Measurements from ENCODE around the gene ADSS1.
"Not testable (repeated sequence)": the region's sequence is repeated elsewhere in the genome, so short reads cannot be mapped to it uniquely, and the experiment has no call there.

ADSS1 gene

DNA sequence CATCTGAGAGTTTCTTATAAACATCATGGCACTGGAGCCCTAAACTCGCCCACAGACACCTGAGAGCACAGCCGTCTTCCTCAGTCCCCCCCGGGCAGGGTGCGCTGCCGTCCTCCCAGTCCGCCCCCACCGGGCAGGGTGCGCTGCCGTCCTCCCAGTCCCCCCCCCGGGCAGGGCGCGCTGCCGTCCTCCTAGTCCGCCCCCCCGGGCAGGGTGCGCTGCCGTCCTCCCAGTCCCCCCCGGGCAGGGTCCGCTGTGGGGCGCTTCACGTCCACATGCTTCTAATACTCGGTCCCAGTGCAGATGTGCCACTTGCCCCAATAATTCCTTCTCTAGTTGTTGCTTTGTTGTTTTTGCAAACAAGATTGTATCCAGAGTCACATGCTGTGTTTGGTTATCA lies 6.9 kb upstream of the ADSS1 start:
- DNase-seq (ENCODE audit: low read depth, low spot score): no peak

DNA sequence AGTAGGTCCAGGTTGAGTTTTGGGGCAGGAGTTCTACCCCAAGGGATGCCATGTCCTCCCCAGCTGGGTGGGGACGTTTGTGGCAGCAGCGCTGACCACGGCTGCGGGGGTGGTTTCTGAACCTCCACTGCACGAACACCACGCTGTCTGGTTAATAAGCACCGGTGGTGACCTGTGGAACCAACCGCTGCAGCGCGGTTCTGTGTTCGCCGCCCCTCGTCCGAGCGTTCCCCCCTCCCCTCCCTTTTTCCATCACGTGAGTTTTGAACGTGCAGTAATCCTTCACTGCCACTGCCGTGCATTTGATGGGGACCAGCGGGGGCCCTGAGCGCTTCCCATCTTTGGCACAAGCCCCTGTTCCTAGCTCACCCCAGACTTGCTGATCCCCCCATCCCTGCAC lies 6.4 kb upstream of the ADSS1 start:
- DNase-seq (ENCODE audit: low read depth, low spot score): no peak

DNA sequence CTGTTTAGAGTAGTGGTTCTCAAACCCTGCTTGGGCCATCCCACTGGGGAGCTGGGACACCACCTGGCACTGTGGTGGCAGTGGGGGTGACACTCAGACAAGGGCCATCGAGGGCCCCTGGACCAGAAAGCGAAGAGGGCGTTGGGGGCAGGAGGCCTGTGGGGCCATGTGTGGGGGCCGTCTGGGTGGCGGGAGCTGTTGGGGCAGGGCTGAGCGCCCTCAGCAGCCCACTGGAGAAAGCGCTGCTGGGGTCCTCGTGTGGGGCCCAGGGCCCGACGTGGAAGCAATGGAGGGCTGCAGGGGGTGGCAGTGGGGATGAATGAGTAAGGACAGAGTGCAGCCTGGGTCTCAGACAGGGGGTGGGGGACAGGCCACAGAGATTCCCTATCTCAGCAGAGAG lies 5.9 kb upstream of the ADSS1 start:
- DNase-seq (ENCODE audit: low read depth, low spot score): no peak

DNA sequence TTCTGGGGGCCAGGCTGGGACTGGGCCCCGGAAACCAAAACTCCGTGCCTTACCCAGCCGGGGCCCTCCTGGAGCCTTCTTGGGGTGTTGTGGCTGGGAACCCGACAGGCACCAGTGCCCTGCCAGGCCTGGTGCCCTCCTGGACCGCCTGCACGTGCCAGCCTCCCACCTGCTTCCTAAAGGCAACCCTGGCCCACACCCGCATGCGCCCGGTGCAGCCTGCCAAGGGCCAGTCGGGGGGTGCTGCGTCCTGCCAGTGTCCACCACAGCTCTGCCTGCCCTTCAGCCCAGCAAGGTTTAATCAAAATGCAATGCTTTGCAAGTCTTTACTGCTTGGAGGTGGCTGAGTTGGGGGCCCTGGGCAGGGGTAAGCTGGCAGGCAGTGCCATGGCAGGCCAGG lies 5.2 kb upstream of the ADSS1 start:
- no peak for DNase-seq (ENCODE audit: low read depth, low spot score)

DNA sequence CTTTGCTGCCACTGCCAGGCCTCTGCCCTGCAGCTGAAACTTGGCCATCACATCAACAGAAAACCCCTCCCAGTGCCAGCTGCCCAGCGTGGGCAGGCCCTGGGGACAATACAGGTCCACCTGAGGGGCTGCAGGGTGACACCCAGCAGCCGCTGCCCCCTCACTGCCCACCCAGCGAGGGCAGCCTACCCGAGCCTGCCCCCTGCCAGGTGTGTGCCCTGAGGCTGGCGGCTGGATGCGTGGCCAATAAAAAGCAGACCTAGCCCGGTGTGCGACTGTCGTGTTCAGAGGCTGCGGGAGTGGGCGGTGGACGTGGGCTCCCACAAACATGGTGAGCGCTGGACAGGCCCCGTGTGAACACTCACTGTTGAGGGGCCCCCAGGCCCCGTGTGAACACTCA lies 4.7 kb upstream of the ADSS1 start:
- no peak for DNase-seq (ENCODE audit: low read depth, low spot score)

DNA sequence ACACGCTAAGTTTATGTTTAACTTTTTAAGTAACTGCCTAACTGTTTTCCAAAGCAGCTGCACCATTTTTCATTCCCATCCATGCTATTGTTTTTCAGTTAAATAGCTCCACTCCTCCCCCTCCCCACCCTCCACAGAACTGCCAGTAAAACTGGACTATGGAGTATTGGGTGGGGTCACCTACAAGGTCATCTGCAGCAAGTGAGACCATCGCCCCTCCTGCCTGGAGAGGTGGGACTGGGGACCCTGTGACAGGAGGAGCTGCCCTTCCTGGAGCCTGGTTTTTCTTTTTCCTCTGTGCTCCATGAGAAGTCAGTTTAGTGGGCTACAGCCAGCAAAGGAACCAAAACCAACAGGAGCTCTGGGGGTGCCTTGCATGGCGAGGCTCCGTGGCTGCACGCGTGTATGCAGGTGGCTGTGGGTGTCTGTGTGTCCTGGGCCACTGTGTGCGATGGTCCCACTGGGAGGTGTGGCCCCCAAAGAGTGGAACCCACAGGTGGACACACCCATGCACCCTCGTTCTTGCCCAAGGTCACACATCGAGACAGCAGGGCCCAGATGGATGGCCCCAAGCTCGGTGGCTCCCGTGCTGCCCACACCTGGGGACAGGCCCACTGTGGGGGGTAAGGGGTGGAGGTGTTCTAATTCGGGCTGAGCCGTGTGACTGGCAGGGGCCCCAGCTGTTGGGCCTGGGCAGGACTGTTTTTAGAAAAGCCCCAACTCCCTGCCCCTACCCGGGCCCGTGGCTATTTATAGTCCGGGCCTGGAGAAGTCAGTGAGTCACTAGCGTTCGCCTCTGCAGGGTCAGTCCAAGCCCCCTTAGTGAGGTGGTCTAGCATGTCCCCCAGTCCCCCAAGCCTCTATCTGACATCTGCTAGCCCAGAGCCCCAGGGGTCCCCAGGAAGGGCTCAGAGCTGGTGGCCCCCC lies 2.3 kb upstream of the ADSS1 start:
- no peak for DNase-seq (ENCODE audit: low read depth, low spot score)

DNA sequence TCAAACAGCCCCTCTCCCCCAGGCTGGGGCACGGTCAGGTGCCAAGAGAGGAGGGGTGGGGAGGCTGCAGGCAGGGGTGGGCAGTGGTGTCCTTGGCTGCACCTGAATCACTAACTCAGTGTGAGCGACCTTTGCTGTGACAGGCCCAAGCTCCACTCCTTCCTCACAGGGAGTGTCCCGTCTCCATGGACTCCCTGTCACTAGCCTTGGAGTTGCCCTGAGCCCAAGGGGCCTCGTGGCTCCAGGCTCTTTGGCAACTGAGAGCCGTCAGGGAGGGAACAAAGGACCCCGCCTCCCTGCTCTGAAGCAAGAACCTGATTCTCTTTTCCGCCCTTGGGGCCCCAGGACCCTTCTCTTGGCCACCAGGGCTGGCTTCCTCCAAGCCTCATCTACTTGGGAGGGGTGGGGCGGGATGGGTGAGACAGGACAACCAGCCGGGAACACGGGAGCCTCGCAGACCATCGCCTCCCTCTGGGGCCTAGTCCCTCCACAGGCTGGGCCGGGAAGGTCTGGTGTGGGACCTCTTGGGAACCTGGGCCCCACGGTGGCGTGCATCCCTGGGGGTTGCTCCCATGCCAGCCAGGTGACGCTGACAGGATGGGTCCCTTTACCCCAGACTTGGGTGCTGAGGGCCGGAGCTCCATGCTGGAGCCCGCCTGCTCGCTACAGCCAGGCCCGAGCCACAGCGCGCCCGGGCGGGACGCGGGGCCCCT lies 935 bp upstream of the ADSS1 start:
- DNase-seq (ENCODE audit: low read depth, low spot score): no peak

DNA sequence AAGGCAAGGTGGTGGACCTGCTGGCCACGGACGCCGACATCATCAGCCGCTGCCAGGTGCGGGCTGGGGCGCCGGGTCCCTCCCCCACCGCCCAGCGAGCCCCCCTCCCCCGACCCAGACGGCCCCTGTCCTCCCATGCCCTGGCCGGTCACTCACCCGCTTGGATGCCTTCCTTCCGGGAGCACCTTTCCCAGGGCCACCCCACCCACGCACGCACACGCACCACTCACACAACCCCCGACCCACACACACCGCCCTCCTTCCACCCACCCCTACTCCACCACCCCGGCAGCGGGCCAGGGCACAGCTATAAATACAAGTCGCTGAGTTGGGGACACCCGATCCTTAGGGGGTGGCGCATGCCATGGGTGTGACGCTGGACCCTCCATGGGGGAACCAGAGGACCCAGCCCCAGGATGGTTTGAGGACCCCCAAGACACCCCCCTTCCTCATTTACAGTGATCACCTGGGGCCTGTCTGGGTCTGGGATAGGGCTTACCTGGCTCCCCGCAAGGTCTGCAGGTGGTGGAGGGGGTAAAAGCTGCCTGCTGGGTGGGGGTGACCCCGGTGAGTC lies 465 bp downstream of the ADSS1 start:
- no peak for DNase-seq (ENCODE audit: low read depth, low spot score)

DNA sequence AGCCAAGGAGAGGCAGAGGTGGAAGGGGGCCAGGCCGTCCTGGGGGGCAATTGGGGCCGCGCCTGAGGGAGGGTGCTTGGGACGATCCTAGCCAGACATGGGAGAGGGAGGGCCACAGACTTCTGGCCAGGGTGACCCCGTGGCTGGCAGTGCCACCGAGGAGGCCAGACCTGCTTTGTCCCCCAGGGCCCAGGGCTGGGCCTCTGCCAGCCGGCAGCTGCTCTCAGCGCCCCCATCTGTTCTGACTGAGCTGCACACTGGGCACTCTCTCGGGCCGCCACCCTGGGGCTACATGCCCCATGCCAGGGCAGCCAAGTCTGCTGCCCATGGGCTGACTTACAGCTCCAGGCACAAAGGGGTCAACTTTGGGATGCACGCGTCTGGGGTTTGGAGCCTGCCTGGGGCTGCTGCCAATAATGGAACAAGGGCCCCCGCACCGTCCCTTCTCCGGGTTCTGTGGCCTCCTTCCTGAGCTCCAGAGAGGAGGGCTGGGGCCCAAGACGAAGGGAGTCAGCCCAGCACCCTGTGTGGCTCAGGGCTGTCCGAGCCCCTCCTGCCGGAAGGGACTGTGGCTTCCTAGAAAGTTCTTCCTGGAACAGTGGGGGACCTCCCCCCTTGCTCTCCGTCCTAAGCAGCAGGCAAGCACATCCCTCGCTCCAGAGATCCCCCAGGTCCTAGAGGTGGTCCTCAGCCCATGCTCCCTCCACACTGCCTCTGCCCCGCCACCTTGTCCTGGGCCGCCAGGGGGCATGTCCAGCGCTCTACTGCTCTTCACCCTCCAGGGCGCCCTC lies 1.1 kb downstream of the ADSS1 start:
- DNase-seq (ENCODE audit: low read depth, low spot score): no peak

DNA sequence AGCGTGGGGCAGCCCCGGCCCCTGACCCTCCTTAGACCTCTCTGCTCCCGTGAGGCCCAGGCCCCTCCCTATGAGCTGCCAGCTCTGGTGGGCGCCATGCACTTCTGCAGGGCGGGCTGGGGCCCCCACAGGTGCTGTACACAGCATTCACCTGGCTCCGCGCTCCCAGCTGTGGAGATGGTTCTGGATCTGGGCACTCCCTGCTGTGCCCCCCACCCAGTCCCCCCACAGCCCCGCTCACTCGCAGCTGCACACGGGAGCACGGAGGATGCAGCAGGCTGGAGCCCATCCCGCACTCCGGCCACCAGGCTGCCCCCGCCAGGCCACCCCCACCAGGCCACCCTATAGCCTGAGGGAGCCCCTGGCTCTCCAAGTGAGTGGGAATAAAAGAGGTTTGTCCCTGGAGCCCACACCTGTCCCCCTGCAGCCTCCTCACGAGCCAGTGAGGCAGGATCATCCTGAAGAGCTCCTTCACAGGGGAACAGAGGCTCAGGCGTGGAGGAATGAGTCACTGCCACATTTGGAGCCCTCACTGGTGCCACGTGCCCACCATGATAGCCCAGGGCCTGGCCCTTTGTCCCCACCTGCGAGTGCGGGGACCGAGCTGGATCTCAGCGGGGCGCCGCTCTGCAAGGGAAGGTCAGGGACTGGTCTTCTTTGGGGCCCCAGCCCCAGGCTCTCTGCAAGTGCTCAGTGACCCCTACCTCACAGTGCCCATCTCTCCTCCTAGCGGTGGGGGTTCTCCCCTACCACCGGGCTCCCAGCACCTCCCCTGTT lies 1.9 kb downstream of the ADSS1 start:
- DNase-seq (ENCODE audit: low read depth, low spot score): no peak

DNA sequence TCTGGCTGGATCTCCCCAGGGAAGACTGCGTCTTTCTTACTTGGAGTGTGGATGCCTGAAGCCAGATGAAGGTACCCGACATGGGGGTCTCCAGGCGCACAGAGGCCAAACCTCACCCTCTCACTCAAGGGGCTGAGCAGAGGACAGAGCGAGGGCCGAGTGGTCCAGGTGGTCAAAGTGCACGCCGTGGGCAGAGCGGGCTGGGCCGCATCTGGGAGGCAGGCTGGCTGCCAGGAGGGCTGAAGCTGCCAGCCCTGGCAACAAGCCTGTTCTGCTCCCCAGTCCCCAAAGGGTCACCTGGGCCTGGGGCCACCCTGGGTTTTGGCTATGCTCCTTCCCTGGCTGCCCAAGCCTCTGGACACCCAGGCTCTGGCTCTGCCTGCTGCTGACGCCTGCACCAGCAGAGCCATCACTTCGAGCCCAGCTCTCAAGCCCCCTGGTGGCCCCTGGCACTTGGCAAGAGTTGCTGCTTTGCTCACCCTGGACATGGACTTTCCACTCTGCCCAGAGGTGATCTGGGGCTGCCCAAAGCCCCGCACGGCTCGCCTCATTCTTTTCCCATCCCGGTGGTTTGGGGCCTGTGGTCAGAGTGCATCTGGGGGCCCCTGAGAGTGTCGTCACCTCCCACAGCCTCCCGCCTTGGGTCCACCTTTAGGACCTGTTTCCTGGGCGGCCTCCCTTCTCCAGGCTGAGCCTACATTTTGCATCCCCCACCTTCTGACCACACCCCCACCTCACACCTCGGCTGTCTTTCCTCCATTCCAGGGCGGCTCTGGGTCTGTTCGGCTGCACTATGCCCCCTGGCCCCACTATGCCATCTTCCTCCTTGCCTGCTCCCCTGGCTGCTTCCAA lies 2.8 kb downstream of the ADSS1 start:
- no peak for DNase-seq (ENCODE audit: low read depth, low spot score)

DNA sequence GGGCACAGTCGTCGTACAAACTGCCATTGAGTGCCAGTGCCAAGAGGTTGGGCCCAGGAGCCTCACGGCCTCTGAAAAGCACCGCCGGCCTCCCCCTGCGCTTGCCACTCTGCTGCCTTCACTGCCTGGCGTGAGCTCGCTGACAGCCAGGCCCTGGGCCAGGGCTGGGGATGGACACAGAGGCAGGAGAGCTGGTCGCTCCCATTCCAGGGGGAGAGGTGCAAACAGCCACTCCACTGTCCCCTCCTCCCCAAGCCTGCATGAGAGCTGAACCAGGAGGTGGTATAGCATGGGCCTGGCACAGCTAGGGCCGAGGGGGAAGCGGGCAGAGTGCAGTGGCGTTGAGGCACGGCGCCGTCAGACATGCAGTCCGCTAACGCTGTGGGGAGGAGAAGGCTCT lies 4.6 kb downstream of the ADSS1 start:
- DNase-seq (ENCODE audit: low read depth, low spot score): no peak

DNA sequence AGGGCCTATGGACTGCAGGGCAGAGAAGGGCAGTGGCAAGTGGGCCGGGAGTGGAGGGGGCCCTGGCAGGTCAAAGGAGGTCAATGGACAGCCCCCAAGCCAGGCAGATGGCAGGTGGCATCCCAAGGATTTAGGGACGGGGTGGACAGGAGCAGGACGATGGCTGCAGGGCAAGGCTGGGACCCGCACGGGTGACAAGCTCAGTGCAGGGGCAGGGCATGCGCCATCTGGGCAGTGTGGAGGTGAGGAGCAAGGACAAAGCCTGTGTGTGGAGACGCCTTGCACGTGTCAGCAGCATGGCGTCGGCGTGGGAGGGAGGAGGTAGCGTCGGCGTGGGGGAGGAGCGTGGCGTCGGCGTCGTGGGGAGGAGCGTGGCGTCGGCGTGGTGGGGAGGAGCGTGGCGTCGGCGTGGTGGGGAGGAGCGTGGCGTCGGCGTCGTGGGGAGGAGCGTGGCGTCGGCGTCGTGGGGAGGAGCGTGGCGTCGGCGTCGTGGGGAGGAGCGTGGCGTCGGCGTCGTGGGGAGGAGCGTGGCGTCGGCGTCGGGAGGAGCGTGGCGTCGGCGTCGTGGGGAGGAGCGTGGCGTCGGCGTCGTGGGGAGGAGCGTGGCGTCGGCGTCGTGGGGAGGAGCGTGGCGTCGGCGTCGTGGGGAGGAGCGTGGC lies 5.3 kb downstream of the ADSS1 start:
- not testable (repeated sequence) for DNase-seq (ENCODE audit: low read depth, low spot score)

DNA sequence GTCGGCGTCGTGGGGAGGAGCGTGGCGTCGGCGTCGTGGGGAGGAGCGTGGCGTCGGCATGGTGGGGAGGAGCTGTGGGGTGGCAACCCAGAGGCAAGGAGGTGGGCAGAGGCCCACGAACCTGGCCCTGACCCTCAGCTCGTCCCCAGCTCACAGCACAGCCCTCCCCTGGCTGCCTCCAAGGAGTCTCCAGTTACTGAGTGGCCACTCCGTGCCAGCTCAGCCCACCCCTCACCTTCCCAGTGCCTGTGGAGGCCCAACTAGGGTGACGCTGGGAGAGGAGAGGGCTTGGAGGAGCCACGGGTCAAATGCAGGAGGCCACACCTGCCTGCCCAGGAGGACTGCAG lies 5.8 kb downstream of the ADSS1 start:
- DNase-seq (ENCODE audit: low read depth, low spot score): no peak

DNA sequence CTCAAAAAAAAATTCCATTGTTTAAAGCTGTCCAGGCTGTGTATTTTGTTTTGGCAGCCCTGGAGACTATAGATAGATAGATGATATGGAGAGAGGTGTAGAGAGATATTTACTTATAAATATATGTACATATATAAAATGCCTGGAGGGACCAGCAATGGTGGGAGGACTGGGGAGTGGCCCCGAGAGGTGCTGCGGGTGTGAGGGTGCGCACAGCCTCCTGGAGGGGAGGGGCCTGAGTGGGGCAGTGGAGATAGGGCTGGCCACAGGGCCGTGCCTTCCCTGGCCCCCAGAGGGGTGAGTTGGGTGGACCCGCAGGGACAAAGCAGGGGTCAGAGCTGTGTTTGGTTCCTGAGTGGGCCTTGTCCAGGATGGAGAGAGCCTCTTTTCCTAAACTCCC lies 6.5 kb downstream of the ADSS1 start:
- no peak for DNase-seq (ENCODE audit: low read depth, low spot score)

DNA sequence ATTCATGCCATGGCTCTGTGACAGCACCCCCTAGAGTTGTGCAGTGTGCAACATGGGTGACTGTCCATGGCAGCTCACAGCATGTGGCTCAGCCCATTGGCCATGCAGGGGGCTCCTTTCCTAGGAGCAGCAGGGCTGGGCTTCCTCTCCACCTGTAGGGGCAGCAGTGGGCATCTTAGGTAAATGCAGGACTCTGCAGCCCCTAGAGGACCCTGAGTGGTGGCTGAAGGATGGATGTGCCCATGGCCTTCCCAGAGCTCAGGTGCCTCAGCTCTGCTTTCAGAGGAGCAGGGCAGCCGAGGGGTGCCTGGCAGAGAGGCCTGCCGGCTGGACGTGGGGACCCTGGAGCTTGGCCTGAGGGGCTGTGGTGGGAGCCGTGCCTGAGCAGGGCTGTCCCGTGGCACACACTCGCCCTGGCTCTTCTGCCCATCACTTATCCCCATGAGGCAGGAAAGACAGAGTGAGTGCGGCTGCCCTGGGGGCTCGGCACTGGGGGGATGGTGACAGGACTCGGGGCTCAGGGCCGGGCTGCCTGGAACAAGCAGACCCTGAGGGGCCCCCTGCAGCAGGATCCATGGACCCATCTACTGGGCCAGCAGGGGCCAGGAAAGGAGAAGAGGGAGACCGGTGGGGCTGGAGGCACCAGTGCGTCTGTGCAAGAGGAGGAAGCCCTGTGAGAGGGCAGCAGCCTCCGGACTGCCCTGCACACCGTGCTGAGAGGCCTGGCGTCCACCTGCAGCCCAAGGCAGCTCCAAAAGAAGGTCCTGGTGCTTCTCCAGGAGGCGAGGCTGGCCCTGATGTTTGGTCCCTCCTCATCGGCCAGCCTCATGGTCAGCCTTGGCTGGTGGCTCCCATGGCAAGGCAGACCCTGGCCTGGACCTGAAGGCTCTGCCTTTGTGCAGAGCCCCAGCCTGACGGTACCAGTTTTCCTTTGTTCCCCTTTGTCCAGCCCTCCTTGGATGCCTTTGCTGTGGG lies 7.6 kb downstream of the ADSS1 start:
- DNase-seq (ENCODE audit: low read depth, low spot score): no peak

DNA sequence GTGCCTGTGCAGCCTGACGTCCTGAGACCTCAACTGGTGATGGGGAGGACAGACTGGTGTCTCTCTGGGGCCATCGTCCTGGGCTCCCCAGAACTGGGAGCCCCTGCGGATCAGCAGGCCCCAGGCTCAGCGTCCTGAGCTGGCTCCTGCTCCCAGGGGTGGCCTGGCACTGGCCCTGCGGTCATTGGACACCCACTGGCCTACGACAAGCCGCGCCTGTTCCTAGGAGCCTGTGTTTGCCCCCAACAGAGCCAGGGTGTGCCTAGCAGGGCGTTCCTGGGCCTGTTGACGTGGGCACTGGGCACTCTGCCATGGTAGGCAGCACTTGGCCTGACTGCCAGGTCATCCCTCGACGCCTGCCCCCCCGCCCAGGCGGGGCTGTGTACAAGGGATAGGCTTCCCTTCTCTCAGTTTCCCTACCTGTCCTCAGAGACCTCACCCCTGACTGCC lies 8.4 kb downstream of the ADSS1 start:
- no peak for DNase-seq (ENCODE audit: low read depth, low spot score)

DNA sequence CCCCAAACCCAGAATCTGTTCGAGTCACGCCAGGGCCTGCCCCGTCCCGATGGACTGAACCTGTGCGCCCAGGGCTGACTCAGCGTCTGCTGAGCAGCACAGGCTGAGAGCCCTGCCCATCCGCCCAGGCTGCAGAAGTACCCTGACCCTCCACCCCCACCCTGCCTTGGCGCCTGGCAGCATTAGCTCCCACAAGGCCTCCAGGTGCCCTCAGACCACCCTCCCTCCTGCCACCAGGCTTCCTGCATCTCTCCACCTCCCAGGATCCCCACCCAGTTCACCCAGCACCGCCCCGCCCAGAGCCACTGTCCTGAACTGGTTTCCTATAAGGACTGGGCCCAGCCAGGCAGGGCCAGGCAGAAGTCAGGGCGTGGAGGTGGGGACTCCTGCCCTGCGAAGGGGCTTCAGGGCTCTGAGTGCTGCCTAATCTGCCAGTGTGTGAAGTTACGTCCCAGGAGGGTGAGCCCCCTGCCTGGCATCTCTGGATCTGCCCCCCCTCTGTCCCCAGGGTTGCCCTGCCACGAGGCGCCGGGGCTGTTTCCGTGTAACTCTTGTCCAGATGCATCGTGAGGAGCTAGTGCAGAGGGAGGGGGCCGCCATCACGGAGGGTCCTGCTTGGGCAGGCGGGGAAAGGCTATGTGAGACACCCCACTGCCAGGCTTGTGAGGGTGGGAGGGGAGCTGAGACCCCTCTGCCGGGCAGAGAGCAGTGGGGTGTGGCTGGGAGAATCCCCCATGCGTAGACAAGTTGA lies 9.1 kb downstream of the ADSS1 start:
- no peak for DNase-seq (ENCODE audit: low read depth, low spot score)

Data from brain pericyte (primary cell).